SK-N-SH treated with all-trans-retinoic acid at 6 μM for 48 hours (cell line): ENCODE results near the gene H2BW1.

ENCODE experiments used
- ZFP3 ChIP-seq: fragments of 250-450 bp; sonication (Bioruptor Pico); IDR thresholded peaks from 2 replicates; pipeline ENCODE4 v1.5.0; 2020; ENCODE audit warnings: mild to moderate bottlenecking, moderate library complexity
- ZNF8 ChIP-seq: fragments of 450-650 bp; formaldehyde crosslinking; IDR thresholded peaks from 2 replicates; pipeline ENCODE4 v1.5.0; 2020; ENCODE audit warnings: mild to moderate bottlenecking, moderate library complexity

DNA sequence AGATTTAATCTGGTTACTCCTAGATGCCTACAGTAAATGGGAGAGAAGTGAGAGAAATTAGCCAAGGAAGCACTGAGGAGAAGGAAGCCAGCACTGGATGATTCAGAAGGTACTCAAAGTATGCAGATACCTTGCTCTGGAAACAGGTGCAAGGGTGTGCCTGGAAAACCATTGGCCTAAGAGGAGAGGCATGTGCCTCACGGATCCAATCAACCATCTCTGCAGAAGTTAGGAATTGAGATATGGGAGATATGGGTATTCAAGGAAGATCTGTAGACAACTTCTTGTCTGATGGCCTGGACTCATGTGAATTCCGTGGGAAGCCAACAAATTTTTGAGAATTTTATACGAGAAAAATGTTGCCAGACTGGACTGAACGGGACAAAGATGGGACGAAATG, 4.7 kb downstream of the H2BW1 start:
- no peak for TF ChIP-seq ZFP3 (CRISPR knock-in tag)
- no peak for TF ChIP-seq ZNF8
